Cardiac fibroblast (primary cell): Measurements from ENCODE around the gene TPD52L1.
A peak's percentile ranks its signal among the peaks of the same experiment; 100 is the strongest.

Source experiments
- DNase-seq, 2 donors: peaks; one replicate each; pipeline versions ENCODE4 v3.0.0 to v3.0.0-alpha.2; 2010; ENCODE audit warnings: low read depth in 2 of 2
- H3K4me3 ChIP-seq, 2 donors: replicated peaks in 1 of 2; 1 replicate in 1 of 2; 2 replicates in 1 of 2; pipeline ENCODE4 v1.5.1; 2011; ENCODE audit warnings: low read depth in 2 of 2, low read length in 2 of 2, mild to moderate bottlenecking in 2 of 2, moderate library complexity in 1 of 2
- CTCF ChIP-seq: IDR thresholded peaks from one replicate; pipeline ENCODE4 v1.5.1; 2011; ENCODE audit warnings: low read depth, mild to moderate bottlenecking, low read length, inconsistent platforms

TPD52L1 gene

DNA sequence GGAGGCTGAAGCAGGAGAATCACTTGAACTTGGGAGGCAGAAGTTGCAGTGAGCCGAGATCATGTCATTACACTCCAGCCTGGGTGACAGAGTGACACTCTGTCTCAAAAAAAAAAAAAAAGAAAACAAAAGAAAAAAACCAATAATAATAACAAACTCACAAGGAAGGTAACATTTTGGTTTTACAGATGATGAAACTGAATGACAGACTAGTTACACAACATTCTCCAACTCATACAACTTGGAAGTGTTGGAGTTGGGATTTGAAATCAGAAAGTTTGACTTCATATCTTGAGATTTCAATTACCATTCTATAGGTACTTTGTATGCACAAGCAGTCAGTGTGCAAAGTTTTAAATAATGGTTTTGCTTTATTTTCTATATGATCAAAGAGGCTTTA lies 10.2 kb downstream of the TPD52L1 start:
- no peak for TF ChIP-seq CTCF

DNA sequence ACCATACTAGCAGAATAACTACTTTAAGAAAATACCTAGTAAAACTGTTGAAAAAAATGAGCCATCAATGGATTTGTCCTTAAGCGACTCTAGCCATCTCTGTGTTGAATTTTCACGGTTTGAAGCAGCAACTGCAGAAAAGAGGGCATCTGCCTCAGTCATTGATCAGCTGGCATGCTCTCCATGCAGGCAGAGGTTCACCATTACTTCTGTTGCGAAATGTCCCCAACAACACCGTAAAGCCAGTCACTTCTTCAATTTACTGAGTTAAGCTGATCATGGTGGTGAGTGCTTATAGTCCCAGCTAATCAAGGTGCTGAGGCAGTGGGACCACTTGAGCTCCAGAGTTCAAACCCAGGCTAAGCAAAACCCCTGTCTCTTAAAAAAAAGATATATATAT lies 11.1 kb downstream of the TPD52L1 start:
- no peak for TF ChIP-seq CTCF
- no peak overlapping the region for H3K4me3 ChIP-seq
- DNase-seq: no peak

More for the DNA sequence above, 10.2 kb downstream of the TPD52L1 start:
- no peak overlapping the region for H3K4me3 ChIP-seq
- no peak for DNase-seq

DNA sequence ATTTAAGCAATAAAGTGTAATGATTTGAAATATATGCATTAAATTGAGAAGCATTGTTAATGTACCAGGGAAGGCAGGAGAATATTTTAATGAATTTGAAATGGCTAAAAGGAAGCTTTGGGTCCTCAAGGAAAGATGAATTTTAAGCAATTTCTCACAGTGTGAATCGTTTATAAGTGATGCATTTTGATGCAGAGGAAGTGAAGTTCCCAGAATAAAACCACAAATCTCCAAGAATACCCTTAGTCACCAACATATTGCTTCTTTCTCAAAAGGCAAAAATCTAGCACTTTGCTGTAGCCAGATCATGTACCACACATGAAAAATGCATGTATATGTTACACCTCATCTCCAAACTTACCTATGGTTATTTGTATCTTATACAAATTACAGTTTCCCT lies 11.7 kb downstream of the TPD52L1 start:
- H3K4me3 ChIP-seq: no peak overlapping the region
- peak in 1 of 2 donors; percentile 40 for DNase-seq
- TF ChIP-seq CTCF: no peak

DNA sequence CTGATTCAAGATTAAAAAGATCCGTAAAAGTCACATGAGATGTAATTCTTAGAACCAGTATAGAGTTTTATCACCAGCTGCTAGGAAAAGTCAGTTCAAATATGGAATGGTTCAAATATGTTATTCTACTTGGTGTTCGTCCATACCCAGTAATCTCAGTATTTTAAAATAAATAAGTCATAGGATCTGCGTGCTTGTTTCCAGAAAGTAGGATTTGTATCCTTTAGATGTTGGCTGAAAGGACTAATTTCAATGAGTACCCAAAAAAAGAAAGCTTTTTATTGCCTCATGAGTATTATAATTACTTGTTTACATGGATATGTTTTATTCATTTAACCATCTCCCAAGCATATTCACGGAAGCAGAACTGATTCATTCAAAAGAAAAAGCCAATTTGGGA lies 12.2 kb downstream of the TPD52L1 start:
- H3K4me3 ChIP-seq: no peak overlapping the region
- TF ChIP-seq CTCF: no peak
- no peak for DNase-seq

- H3K4me3 ChIP-seq: no peak overlapping the region
- no peak for TF ChIP-seq CTCF
- no peak for DNase-seq
These were observed 13.1 kb downstream of the TPD52L1 start for GRCh38 chr6:125166711-125167110.

DNA sequence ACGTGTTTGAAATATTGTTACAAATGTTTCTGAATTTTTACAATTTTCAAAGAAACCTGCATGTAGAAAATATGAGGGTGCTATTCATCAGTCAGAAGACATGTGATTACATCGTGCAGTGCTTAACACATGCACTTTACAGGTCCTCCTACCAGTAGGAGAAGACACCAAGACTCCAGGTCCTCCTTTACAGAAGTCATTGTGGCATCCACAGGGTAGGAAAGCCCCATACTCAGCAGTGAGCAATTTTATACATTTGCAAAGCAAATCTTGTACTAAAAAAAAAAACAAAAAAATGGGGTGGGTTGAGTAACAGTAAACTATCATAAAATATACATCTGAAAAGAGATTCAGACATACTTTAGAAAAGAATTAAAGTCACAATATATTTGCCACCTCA lies 14.0 kb downstream of the TPD52L1 start:
- no peak for DNase-seq
- no peak for TF ChIP-seq CTCF
- H3K4me3 ChIP-seq: no peak overlapping the region

- TF ChIP-seq CTCF: no peak
- peak; percentile 21 to 38 for DNase-seq
- no peak overlapping the region for H3K4me3 ChIP-seq
These were observed 15.5 kb downstream of the TPD52L1 start for GRCh38 chr6:125169058-125169457.
